ENCODE results near the gene PLEKHG7. TPM values are rescaled to one million over a fixed set of nuclear protein-coding genes. Genes with fewer than 3 reads are reported as not detected.
A peak's percentile ranks its signal among the peaks of the same experiment; 100 is the strongest.
"Not testable (repeated sequence)": the region's sequence is repeated elsewhere in the genome, so short reads cannot be mapped to it uniquely, and the experiment has no call there.

The PLEKHG7 gene
- total RNA-seq, 1 experiment from 2014 or later = not detected

DNA sequence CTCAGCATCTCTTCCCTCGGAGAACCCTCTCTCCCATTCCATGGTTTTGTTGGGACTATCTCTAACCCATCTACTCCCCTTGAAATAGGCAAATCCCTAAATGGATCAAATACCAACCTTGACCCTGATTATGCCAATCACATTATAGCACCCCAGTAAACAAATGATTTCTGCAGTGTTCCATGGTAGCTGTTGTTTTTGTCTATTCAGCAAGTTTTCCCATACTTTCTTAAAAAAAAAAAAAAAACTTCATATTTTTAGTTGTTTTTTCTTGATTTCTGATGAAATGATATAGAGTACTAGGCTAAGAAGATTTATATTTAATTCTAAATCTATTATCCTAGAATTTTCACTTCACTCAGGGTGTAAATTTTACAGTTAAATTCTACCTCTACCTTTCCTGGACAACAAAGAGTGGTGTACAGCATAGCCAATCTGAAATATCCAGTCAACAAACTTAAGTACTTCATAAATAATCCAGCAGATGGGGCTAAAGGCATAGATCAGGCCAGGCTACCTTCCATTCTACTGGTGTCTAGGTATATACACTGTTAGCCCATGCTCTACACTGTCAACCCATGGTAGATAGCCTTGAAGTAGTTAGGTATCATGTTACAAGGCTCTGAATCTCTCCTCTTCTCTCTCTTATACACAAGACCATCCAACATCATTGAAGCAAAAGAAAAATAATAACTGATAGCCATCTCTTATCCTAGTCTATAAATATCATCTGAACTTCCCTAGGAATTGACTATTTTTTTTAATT, 82.2 kb downstream of the PLEKHG7 start:
- H3K27ac ChIP-seq = no peak overlapping the region
- H3K9me3 ChIP-seq (replicated peaks) = no peaks in the 10 kb centered on the region
- DNase-seq = peak; percentile 45 to 83
- H3K36me3 ChIP-seq = no peaks in the 10 kb centered on the region
- H3K4me3 ChIP-seq = no peak overlapping the region
- H3K27me3 ChIP-seq = no peaks in the 10 kb centered on the region
- H3K4me1 ChIP-seq = no peaks in the 10 kb centered on the region

- H3K4me3 ChIP-seq = no peak overlapping the region
- no peak overlapping the region for H3K27ac ChIP-seq
- no peaks in the 10 kb centered on the region for H3K36me3 ChIP-seq
- H3K4me1 ChIP-seq = no peaks in the 10 kb centered on the region
- no peak for DNase-seq
- no peaks in the 10 kb centered on the region for H3K9me3 ChIP-seq (replicated peaks)
- H3K27me3 ChIP-seq = no peaks in the 10 kb centered on the region
Measured at GRCh38 chr12:92785563-92785950, 82.8 kb downstream of the PLEKHG7 start.

- Histone ChIP-seq H3K27me3 (no peaks in the 10 kb centered on the region), H3K4me3 (no peak overlapping the region), H3K9me3 (replicated peaks) (no peaks in the 10 kb centered on the region), H3K4me1 (no peaks in the 10 kb centered on the region), H3K36me3 (no peaks in the 10 kb centered on the region), H3K27ac (no peak overlapping the region)
- no peak for DNase-seq
Measured at GRCh38 chr12:92786045-92786444, 83.3 kb downstream of the PLEKHG7 start.

GRCh38 chr12:92794356-92794755, 91.6 kb downstream of the PLEKHG7 start:
- H3K4me1 ChIP-seq; H3K9me3 ChIP-seq (replicated peaks); H3K4me3 ChIP-seq: not testable (repeated sequence)

GRCh38 chr12:92794814-92795213, 92.0 kb downstream of the PLEKHG7 start:
- no peaks in the 10 kb centered on the region for H3K27me3 ChIP-seq
- no peaks in the 10 kb centered on the region for H3K9me3 ChIP-seq (replicated peaks)
- no peaks in the 10 kb centered on the region for H3K36me3 ChIP-seq
- no peak for DNase-seq
- no peak overlapping the region for H3K27ac ChIP-seq
- H3K4me1 ChIP-seq = no peaks in the 10 kb centered on the region
- H3K4me3 ChIP-seq = no peak overlapping the region

More at GRCh38 chr12:92794356-92794755, 91.6 kb downstream of the PLEKHG7 start:
- H3K27me3 ChIP-seq, H3K27ac ChIP-seq, H3K36me3 ChIP-seq, DNase-seq: not testable (repeated sequence)

DNA sequence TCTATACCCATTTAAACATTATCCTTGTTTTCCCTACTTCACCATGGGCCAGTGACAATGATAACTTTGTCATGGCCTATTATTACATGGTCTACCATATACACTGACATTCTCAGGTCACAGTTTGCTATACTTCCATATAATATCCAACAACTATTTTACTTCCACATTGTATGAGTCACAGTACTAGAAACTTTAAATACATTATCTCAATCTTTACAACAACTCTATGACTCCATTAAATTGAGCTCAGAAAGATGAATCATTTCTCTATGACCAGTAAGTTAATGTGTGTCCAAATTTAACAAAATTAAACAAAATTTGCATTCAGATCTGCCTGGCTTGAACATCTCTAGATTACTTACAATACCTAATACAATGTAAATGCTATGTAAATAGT, 93.9 kb downstream of the PLEKHG7 start:
- Histone ChIP-seq H3K4me3 (no peak overlapping the region), H3K27me3 (no peaks in the 10 kb centered on the region), H3K27ac (no peak overlapping the region), H3K9me3 (replicated peaks) (no peaks in the 10 kb centered on the region), H3K4me1 (no peaks in the 10 kb centered on the region), H3K36me3 (no peaks in the 10 kb centered on the region; the same call in 1 of the 2 replicates)
- no peak for DNase-seq

DNA sequence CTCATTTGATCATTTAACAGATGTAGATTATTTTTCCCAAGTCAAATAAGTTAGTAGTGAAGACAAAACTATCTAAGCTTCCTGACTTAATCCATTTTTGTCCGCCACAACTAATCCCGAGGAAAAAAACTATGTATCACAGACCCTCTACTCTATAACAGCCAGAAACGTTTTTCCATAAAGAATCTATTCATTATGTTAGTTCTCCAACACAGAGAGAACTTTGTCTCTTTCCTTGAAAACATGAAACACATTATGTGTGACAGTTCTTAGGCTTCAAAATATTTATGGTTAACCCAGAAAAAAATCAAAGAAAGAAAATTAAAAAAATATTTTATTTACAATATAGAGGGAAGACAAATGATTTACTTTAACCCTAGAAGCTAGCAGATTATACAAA, 100.1 kb downstream of the PLEKHG7 start:
- DNase-seq = peak in 1 of 2 experiments; percentile 43
- Histone ChIP-seq H3K4me3 (no peak overlapping the region), H3K27ac (no peak overlapping the region; the same call in 1 of the 2 replicates), H3K36me3 (peaks cover 4% of the 10 kb centered on the region; the same call in 1 of the 2 replicates), H3K4me1 (no peaks in the 10 kb centered on the region), H3K9me3 (replicated peaks) (no peaks in the 10 kb centered on the region), H3K27me3 (no peaks in the 10 kb centered on the region)

DNA sequence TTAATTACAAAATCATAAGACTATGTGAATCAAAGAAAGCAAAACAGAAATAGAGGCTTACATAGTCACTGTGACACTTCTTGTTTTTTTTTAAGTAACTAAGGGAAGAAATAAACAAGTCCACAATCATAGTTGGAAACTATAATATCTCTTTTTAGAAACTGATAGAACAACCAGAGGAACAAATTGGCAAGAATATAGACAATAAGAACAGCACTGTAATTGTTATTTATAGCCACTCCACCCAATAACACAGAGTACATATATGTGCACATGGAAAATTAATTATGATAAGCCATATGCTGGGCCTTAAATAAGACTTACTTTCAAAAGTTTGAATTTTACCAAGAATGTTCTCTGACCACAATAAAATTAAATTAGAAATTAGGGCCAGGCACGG, 101.1 kb downstream of the PLEKHG7 start:
- H3K4me1 ChIP-seq = no peaks in the 10 kb centered on the region
- no peak for DNase-seq
- H3K27ac ChIP-seq = no peak overlapping the region
- H3K9me3 ChIP-seq (replicated peaks) = no peaks in the 10 kb centered on the region
- no peaks in the 10 kb centered on the region for H3K27me3 ChIP-seq
- H3K36me3 ChIP-seq = peaks cover 4% of the 10 kb centered on the region; the same call in 1 of the 2 replicates
- no peak overlapping the region for H3K4me3 ChIP-seq

- no peaks in the 10 kb centered on the region for H3K9me3 ChIP-seq (replicated peaks)
- H3K4me3 ChIP-seq = no peak overlapping the region
- no peak overlapping the region for H3K27ac ChIP-seq
- H3K4me1 ChIP-seq = no peaks in the 10 kb centered on the region
- peaks cover 7% of the 10 kb centered on the region for H3K36me3 ChIP-seq
- DNase-seq = no peak
- H3K27me3 ChIP-seq = no peaks in the 10 kb centered on the region
Measured at GRCh38 chr12:92810370-92810769, 107.6 kb downstream of the PLEKHG7 start.

GRCh38 chr12:92814584-92814983, 111.8 kb downstream of the PLEKHG7 start:
- Histone ChIP-seq H3K27me3 (no peaks in the 10 kb centered on the region), H3K36me3 (peaks cover 13% of the 10 kb centered on the region), H3K4me3 (no peak overlapping the region), H3K27ac (no peak overlapping the region), H3K9me3 (replicated peaks) (no peaks in the 10 kb centered on the region), H3K4me1 (no peaks in the 10 kb centered on the region)
- no peak for DNase-seq

DNA sequence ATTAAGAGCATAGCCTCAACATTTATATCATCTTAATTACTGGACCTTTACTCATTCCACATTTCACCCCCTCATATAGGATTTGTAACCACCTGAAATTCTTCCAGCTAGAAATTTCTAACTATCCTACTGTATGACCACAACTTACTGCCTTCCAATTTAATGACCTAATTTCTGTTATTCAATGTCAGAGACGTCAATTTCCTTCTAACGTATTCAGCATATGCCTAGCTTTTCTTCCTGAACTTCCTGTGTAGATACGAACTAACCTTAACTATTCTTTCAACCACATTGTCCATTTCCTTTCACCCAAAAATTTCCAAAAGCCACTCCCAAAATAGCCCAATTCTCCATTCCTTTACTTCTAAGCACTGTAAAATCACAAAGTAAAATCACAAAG, 118.4 kb downstream of the PLEKHG7 start:
- no peak overlapping the region for H3K27ac ChIP-seq
- no peak for DNase-seq
- H3K27me3 ChIP-seq = no peaks in the 10 kb centered on the region
- H3K4me1 ChIP-seq = no peaks in the 10 kb centered on the region
- peaks cover 8% of the 10 kb centered on the region; the same call in 1 of the 2 replicates for H3K36me3 ChIP-seq
- no peak overlapping the region for H3K4me3 ChIP-seq
- H3K9me3 ChIP-seq (replicated peaks) = no peaks in the 10 kb centered on the region

Other genes with a start within 250 kb of the PLEKHG7 start
- gene EEA1, start 226.3 kb downstream of the PLEKHG7 start, total RNA-seq (2014; rRNA removed; shearing (Covaris generic)) = 8.2 and 13.6 TPM in 2 replicates

Measured in SJCRH30 (cell line).